ENCODE measurements around the gene UMAD1.

GRCh38 chr7:7731732-7732131 is 91.2 kb downstream of the UMAD1 start:
- TF ChIP-seq SIN3A (IDR thresholded peaks at IDR 0.05; ENCODE audit: borderline replicate concordance, low read depth, low read length) = no peak
- TF ChIP-seq ZNF776 (CRISPR knock-in tag; IDR thresholded peaks at IDR 0.05) = no peak
- TF ChIP-seq POLR2A (IDR thresholded peaks at IDR 0.05; ENCODE audit: insufficient read depth in 1 of 2, low read depth in 2 of 2, low read length in 2 of 2) = no peak
- TF ChIP-seq, protein P1, sequence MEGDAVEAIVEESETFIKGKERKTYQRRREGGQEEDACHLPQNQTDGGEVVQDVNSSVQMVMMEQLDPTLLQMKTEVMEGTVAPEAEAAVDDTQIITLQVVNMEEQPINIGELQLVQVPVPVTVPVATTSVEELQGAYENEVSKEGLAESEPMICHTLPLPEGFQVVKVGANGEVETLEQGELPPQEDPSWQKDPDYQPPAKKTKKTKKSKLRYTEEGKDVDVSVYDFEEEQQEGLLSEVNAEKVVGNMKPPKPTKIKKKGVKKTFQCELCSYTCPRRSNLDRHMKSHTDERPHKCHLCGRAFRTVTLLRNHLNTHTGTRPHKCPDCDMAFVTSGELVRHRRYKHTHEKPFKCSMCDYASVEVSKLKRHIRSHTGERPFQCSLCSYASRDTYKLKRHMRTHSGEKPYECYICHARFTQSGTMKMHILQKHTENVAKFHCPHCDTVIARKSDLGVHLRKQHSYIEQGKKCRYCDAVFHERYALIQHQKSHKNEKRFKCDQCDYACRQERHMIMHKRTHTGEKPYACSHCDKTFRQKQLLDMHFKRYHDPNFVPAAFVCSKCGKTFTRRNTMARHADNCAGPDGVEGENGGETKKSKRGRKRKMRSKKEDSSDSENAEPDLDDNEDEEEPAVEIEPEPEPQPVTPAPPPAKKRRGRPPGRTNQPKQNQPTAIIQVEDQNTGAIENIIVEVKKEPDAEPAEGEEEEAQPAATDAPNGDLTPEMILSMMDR (CRISPR knock-in tag; IDR thresholded peaks at IDR 0.05) = no peak
